ENCODE measurements around the gene MDC1. TPM values are rescaled to one million over a fixed set of nuclear protein-coding genes. Genes with fewer than 3 reads are reported as not detected.

The MDC1 gene
- total RNA-seq, 1 experiment from 2014 or later: 66.6 TPM

DNA sequence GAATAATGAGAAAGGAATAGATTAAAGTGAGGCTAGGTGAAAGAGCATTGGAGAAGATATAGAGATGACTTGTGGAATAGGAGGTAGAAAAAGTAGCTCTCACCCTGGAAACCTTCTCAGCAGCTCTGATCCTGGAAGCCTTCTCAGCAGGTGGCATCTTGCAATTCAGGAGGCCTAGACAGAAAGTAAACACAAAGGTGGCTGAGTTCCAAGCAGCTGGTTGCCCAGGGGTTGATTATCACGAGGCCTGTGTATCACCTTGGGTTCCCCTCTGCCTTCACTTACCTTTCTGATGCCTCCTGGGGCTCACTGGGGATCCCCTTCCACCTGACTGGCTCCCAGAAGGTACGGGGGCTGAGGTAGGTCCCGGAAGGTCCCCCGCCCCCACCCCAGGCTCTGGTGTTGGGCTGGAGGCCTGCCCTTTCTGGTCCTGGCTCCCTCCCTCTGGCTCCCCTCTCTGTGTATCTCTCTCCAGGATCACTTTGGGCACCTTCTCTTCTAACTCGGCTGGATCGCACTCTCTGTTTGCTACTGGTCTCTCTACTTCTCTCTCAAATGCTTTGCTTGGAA lies 9.7 kb downstream of the MDC1 start:
- TF ChIP-seq, protein P1, sequence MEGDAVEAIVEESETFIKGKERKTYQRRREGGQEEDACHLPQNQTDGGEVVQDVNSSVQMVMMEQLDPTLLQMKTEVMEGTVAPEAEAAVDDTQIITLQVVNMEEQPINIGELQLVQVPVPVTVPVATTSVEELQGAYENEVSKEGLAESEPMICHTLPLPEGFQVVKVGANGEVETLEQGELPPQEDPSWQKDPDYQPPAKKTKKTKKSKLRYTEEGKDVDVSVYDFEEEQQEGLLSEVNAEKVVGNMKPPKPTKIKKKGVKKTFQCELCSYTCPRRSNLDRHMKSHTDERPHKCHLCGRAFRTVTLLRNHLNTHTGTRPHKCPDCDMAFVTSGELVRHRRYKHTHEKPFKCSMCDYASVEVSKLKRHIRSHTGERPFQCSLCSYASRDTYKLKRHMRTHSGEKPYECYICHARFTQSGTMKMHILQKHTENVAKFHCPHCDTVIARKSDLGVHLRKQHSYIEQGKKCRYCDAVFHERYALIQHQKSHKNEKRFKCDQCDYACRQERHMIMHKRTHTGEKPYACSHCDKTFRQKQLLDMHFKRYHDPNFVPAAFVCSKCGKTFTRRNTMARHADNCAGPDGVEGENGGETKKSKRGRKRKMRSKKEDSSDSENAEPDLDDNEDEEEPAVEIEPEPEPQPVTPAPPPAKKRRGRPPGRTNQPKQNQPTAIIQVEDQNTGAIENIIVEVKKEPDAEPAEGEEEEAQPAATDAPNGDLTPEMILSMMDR (IDR thresholded peaks at IDR 0.05; ENCODE audit: unreplicated experiment): no peak
- Mint-ChIP-seq H3K9me3 (ENCODE audit: low read depth, unreplicated experiment) (no peaks in the 10 kb centered on the region), H3K36me3 (ENCODE audit: insufficient read depth, unreplicated experiment) (peaks cover 58% of the 10 kb centered on the region), H3K4me3 (ENCODE audit: low read depth, unreplicated experiment) (peak overlapping the region; percentile 3), H3K4me1 (ENCODE audit: low read depth, unreplicated experiment) (peaks cover 44% of the 10 kb centered on the region), H3K27ac (ENCODE audit: unreplicated experiment) (peak overlapping the region; percentile 4), H3K27me3 (ENCODE audit: unreplicated experiment) (no peaks in the 10 kb centered on the region)
- intact Hi-C loops (cut with micrococcal nuclease; ENCODE audit: unreplicated experiment): no loop called here
- CTCF ChIA-PET: interaction anchor here (1.1 to 1.6 kb wide), 5 partner anchors 10 to 28 kb away, joined by 4 to 5 read pairs (median 4); partner anchors contain the start of gene MDC1
- DNase-seq: peak; percentile 56
- no TSS peak for BruUV-seq (replicated peaks)

GRCh38 chr6:30705620-30706019 lies 11.5 kb downstream of the MDC1 start:
- Mint-ChIP-seq H3K9me3 (ENCODE audit: low read depth, unreplicated experiment) (no peaks in the 10 kb centered on the region), H3K27me3 (ENCODE audit: unreplicated experiment) (no peaks in the 10 kb centered on the region), H3K27ac (ENCODE audit: unreplicated experiment) (no peak overlapping the region), H3K4me1 (ENCODE audit: low read depth, unreplicated experiment) (peaks cover 34% of the 10 kb centered on the region), H3K36me3 (ENCODE audit: insufficient read depth, unreplicated experiment) (peaks cover 57% of the 10 kb centered on the region), H3K4me3 (ENCODE audit: low read depth, unreplicated experiment) (no peak overlapping the region)
- no peak for DNase-seq
- BruUV-seq (replicated peaks): no TSS peak
- intact Hi-C loops (cut with micrococcal nuclease; ENCODE audit: unreplicated experiment): no loop called here
- TF ChIP-seq, protein P1 (IDR thresholded peaks at IDR 0.05; ENCODE audit: unreplicated experiment): no peak
- CTCF ChIA-PET: interaction anchor here (0.6 kb wide), 1 partner anchor 59 kb away, joined by 4 read pairs; no protein-coding TSS in a partner anchor

DNA sequence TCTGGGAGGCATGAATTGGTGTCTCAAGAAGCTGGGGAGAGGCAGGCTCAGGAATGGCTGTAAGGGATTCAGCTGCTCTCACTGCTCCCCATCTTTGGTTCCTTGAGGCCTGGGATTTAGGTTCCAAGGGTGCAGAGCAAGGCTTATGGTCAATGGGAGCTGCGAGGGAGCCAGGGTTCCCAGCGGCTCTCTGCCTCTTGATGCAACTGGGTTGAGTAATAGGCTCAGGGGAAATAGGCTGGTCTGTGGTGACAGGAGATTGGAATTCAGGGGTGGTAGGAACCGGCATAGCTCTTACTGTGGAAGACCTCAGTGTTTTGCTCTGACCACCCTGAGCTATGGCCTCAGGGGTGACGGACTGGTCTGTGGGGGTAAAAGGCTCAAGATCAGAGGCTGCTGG lies 13.3 kb downstream of the MDC1 start:
- TF ChIP-seq, protein P1 (IDR thresholded peaks at IDR 0.05; ENCODE audit: unreplicated experiment): no peak
- no peak for DNase-seq
- CTCF ChIA-PET: interaction anchor here (1.1 kb wide), 1 partner anchor 14 kb away, joined by 5 read pairs; the partner anchor contains the start of gene MDC1
- peaks cover 23% of the 10 kb centered on the region for H3K4me1 Mint-ChIP-seq (ENCODE audit: low read depth, unreplicated experiment)
- intact Hi-C loops (cut with micrococcal nuclease; ENCODE audit: unreplicated experiment): no loop called here
- no peaks in the 10 kb centered on the region for H3K9me3 Mint-ChIP-seq (ENCODE audit: low read depth, unreplicated experiment)
- no TSS peak for BruUV-seq (replicated peaks)
- peaks cover 53% of the 10 kb centered on the region for H3K36me3 Mint-ChIP-seq (ENCODE audit: insufficient read depth, unreplicated experiment)
- no peaks in the 10 kb centered on the region for H3K27me3 Mint-ChIP-seq (ENCODE audit: unreplicated experiment)
- no peak overlapping the region for H3K4me3 Mint-ChIP-seq (ENCODE audit: low read depth, unreplicated experiment)
- H3K27ac Mint-ChIP-seq (ENCODE audit: unreplicated experiment): no peak overlapping the region

- intact Hi-C loops (cut with micrococcal nuclease; ENCODE audit: unreplicated experiment): no loop called here
- no TSS peak for BruUV-seq (replicated peaks)
- H3K27ac Mint-ChIP-seq (ENCODE audit: unreplicated experiment): no peak overlapping the region
- no peaks in the 10 kb centered on the region for H3K27me3 Mint-ChIP-seq (ENCODE audit: unreplicated experiment)
- TF ChIP-seq, protein P1 (IDR thresholded peaks at IDR 0.05; ENCODE audit: unreplicated experiment): no peak
- CTCF ChIA-PET: no interaction called here
- peaks cover 15% of the 10 kb centered on the region for H3K4me1 Mint-ChIP-seq (ENCODE audit: low read depth, unreplicated experiment)
- no peaks in the 10 kb centered on the region for H3K9me3 Mint-ChIP-seq (ENCODE audit: low read depth, unreplicated experiment)
- H3K4me3 Mint-ChIP-seq (ENCODE audit: low read depth, unreplicated experiment): no peak overlapping the region
- DNase-seq: no peak
- H3K36me3 Mint-ChIP-seq (ENCODE audit: insufficient read depth, unreplicated experiment): peaks cover 50% of the 10 kb centered on the region
These were observed 14.1 kb downstream of the MDC1 start for GRCh38 chr6:30703011-30703410.
